ENCODE data around the gene HIRA. TPM values are rescaled to one million over a fixed set of nuclear protein-coding genes. Genes with fewer than 3 reads are reported as not detected.

The HIRA gene
- total RNA-seq, 1 experiment from 2014 or later = 23.8 TPM

- no peaks in the 10 kb centered on the region for H3K9me3 ChIP-seq (ENCODE audit: control insufficient read depth, insufficient read depth, low read depth, low read length)
- in situ Hi-C loops (cut with HindIII; ENCODE audit: low pct_unique_long_range_greater_than_20kb, low sequenced_read_pairs) = no loop called here
- no TSS peak for BruUV-seq (replicated peaks)
- no peak for DNase-seq (ENCODE audit: low read depth, low spot score)
- no peak for ATAC-seq
- ChIA-PET POLR2A (interaction anchor here (0.6 kb wide), 1 partner anchor 266 kb away, joined by 5 read pairs; no protein-coding TSS in a partner anchor), CTCF (no interaction called here)
- no peaks in the 10 kb centered on the region for H3K4me1 ChIP-seq (ENCODE audit: control insufficient read depth, insufficient read depth, low read length)
- intact Hi-C loops (cut with micrococcal nuclease; ENCODE audit: unreplicated experiment) = no loop called here
- no peak overlapping the region for H3K27ac ChIP-seq (ENCODE audit: low read length)
- no peak overlapping the region for H3K4me3 ChIP-seq (ENCODE audit: low read depth in 2 of 2, low read length in 2 of 2)
- no peaks in the 10 kb centered on the region for H3K27me3 ChIP-seq (ENCODE audit: control insufficient read depth, insufficient read depth, low read length)
- H3K36me3 ChIP-seq (ENCODE audit: control insufficient read depth, insufficient read depth, low read length) = no peaks in the 10 kb centered on the region; the same call in 1 of the 2 replicates
- TF ChIP-seq CTCF (IDR thresholded peaks at IDR 0.05) = no peak
- no peak for TF ChIP-seq TCF7L2 (IDR thresholded peaks at IDR 0.05; ENCODE audit: low read depth, low read length)
- no peak for TF ChIP-seq REST (IDR thresholded peaks at IDR 0.05; ENCODE audit: insufficient read depth in 1 of 2, low read depth in 2 of 2, low read length in 1 of 2)
- TF ChIP-seq POLR2AphosphoS5 (IDR thresholded peaks at IDR 0.05; ENCODE audit: low read depth, low read length) = no peak
- no peak for TF ChIP-seq SIN3A (IDR thresholded peaks at IDR 0.05; ENCODE audit: borderline replicate concordance, insufficient read depth, low read depth, low read length)
Measured at GRCh38 chr22:19357270-19358105, 74.0 kb downstream of the HIRA start.

GRCh38 chr22:19356708-19357269, 74.7 kb downstream of the HIRA start:
- ATAC-seq (no peak), DNase-seq (ENCODE audit: low read depth, low spot score) (no peak)
- Histone ChIP-seq H3K27me3 (ENCODE audit: control insufficient read depth, insufficient read depth, low read length) (no peaks in the 10 kb centered on the region), H3K9me3 (ENCODE audit: control insufficient read depth, insufficient read depth, low read depth, low read length) (no peaks in the 10 kb centered on the region), H3K27ac (ENCODE audit: low read length) (no peak overlapping the region), H3K4me1 (ENCODE audit: control insufficient read depth, insufficient read depth, low read length) (no peaks in the 10 kb centered on the region), H3K4me3 (ENCODE audit: low read depth in 2 of 2, low read length in 2 of 2) (no peak overlapping the region), H3K36me3 (ENCODE audit: control insufficient read depth, insufficient read depth, low read length) (no peaks in the 10 kb centered on the region; the same call in 1 of the 2 replicates)
- CTCF ChIA-PET = no interaction called here
- intact Hi-C loops (cut with micrococcal nuclease; ENCODE audit: unreplicated experiment) = no loop called here
- in situ Hi-C loops (cut with HindIII; ENCODE audit: low pct_unique_long_range_greater_than_20kb, low sequenced_read_pairs) = no loop called here
- POLR2A ChIA-PET = no interaction called here
- BruUV-seq (replicated peaks) = no TSS peak
- TF ChIP-seq REST (IDR thresholded peaks at IDR 0.05; ENCODE audit: insufficient read depth in 1 of 2, low read depth in 2 of 2, low read length in 1 of 2) (no peak), POLR2AphosphoS5 (IDR thresholded peaks at IDR 0.05; ENCODE audit: low read depth, low read length) (no peak), TCF7L2 (IDR thresholded peaks at IDR 0.05; ENCODE audit: low read depth, low read length) (no peak), CTCF (IDR thresholded peaks at IDR 0.05) (no peak), SIN3A (IDR thresholded peaks at IDR 0.05; ENCODE audit: borderline replicate concordance, insufficient read depth, low read depth, low read length) (no peak)
